ENCODE data around the gene SCYL2. TPM values are rescaled to one million over a fixed set of nuclear protein-coding genes. Genes with fewer than 3 reads are reported as not detected.

SCYL2 gene
- polyA plus RNA-seq, 1 donor from 2014 or later: 101 TPM

GRCh38 chr12:100324498-100324897 lies 57.5 kb downstream of the SCYL2 start:
- H3K4me2 ChIP-seq (ENCODE audit: low read length): no peak overlapping the region
- no peaks in the 10 kb centered on the region for H3F3A ChIP-seq (ENCODE audit: insufficient read depth, low read length, poor library complexity, severe bottlenecking)
- no peaks in the 10 kb centered on the region for H3K79me2 ChIP-seq (replicated peaks; ENCODE audit: insufficient read depth, low read length)
- no peak overlapping the region for H3K27ac ChIP-seq (ENCODE audit: low read length)
- TF ChIP-seq SMC3 (conservative IDR thresholded peaks at IDR 0.05; ENCODE audit: poor library complexity) (no peak), EZH2 (IDR thresholded peaks at IDR 0.05; ENCODE audit: borderline replicate concordance, insufficient read depth, low read length, poor library complexity, severe bottlenecking) (no peak), RAD21 (conservative IDR thresholded peaks at IDR 0.05) (no peak), TAF1 (IDR thresholded peaks at IDR 0.05; ENCODE audit: low read depth) (no peak), CTCF (IDR thresholded peaks at IDR 0.05; ENCODE audit: poor library complexity, severe bottlenecking) (no peak), MXI1 (conservative IDR thresholded peaks at IDR 0.05; ENCODE audit: poor library complexity, severe bottlenecking) (no peak), POLR2AphosphoS5 (IDR thresholded peaks at IDR 0.05) (no peak), EP300 (conservative IDR thresholded peaks at IDR 0.05; ENCODE audit: poor library complexity, severe bottlenecking) (no peak), REST (IDR thresholded peaks at IDR 0.05; ENCODE audit: borderline replicate concordance) (no peak)
- H3K4me3 ChIP-seq (ENCODE audit: low read length): no peak overlapping the region
- H3K9me2 ChIP-seq (ENCODE audit: insufficient read depth, low read length): no peaks in the 10 kb centered on the region
- no peaks in the 10 kb centered on the region for H3K27me3 ChIP-seq (ENCODE audit: insufficient read depth, low read depth, low read length)
- H3K9me3 ChIP-seq (ENCODE audit: low read length): no peaks in the 10 kb centered on the region
- H4K20me1 ChIP-seq (ENCODE audit: insufficient read depth): no peaks in the 10 kb centered on the region
- H2AFZ ChIP-seq (ENCODE audit: low read depth, low read length): no peak overlapping the region
- no peak overlapping the region for H3K9ac ChIP-seq (ENCODE audit: low read length)
- peaks cover 9% of the 10 kb centered on the region for H3K36me3 ChIP-seq (ENCODE audit: insufficient read depth, low read length)

GRCh38 chr12:100326208-100326607 lies 59.2 kb downstream of the SCYL2 start:
- no peak overlapping the region for H3K9ac ChIP-seq (ENCODE audit: low read length)
- no peaks in the 10 kb centered on the region for H3K9me3 ChIP-seq (ENCODE audit: low read length)
- no peak overlapping the region for H3K4me2 ChIP-seq (ENCODE audit: low read length)
- H2AFZ ChIP-seq (ENCODE audit: low read depth, low read length): no peak overlapping the region
- TF ChIP-seq POLR2AphosphoS5 (IDR thresholded peaks at IDR 0.05) (no peak), MXI1 (conservative IDR thresholded peaks at IDR 0.05; ENCODE audit: poor library complexity, severe bottlenecking) (no peak), SMC3 (conservative IDR thresholded peaks at IDR 0.05; ENCODE audit: poor library complexity) (no peak), REST (IDR thresholded peaks at IDR 0.05; ENCODE audit: borderline replicate concordance) (no peak), EP300 (conservative IDR thresholded peaks at IDR 0.05; ENCODE audit: poor library complexity, severe bottlenecking) (no peak), RAD21 (conservative IDR thresholded peaks at IDR 0.05) (no peak)
- no peaks in the 10 kb centered on the region for H3K79me2 ChIP-seq (replicated peaks; ENCODE audit: insufficient read depth, low read length)
- no peaks in the 10 kb centered on the region for H3K27me3 ChIP-seq (ENCODE audit: insufficient read depth, low read depth, low read length)
- H4K20me1 ChIP-seq (ENCODE audit: insufficient read depth): no peaks in the 10 kb centered on the region
- H3K4me3 ChIP-seq (ENCODE audit: low read length): no peak overlapping the region
- H3F3A ChIP-seq (ENCODE audit: insufficient read depth, low read length, poor library complexity, severe bottlenecking): no peaks in the 10 kb centered on the region
- H3K9me2 ChIP-seq (ENCODE audit: insufficient read depth, low read length): no peaks in the 10 kb centered on the region
- H3K27ac ChIP-seq (ENCODE audit: low read length): no peak overlapping the region
- peaks cover 4% of the 10 kb centered on the region for H3K36me3 ChIP-seq (ENCODE audit: insufficient read depth, low read length)
